VCaP (cell line): ENCODE measurements around the gene CEBPE.
"Not testable (repeated sequence)": the region's sequence is repeated elsewhere in the genome, so short reads cannot be mapped to it uniquely, and the experiment has no call there.

Experiments
- H3K27ac ChIP-seq: fragments of 450-650 bp; 2 replicates; pipeline ENCODE4 v1.5.1; 2017
- TF ChIP-seq, protein P1 (sequence below): fragments of 450-650 bp; conservative IDR thresholded peaks from 2 replicates; pipeline ENCODE4 v1.5.1; 2017; ENCODE audit warnings: mild to moderate bottlenecking, moderate library complexity

Gene CEBPE

DNA sequence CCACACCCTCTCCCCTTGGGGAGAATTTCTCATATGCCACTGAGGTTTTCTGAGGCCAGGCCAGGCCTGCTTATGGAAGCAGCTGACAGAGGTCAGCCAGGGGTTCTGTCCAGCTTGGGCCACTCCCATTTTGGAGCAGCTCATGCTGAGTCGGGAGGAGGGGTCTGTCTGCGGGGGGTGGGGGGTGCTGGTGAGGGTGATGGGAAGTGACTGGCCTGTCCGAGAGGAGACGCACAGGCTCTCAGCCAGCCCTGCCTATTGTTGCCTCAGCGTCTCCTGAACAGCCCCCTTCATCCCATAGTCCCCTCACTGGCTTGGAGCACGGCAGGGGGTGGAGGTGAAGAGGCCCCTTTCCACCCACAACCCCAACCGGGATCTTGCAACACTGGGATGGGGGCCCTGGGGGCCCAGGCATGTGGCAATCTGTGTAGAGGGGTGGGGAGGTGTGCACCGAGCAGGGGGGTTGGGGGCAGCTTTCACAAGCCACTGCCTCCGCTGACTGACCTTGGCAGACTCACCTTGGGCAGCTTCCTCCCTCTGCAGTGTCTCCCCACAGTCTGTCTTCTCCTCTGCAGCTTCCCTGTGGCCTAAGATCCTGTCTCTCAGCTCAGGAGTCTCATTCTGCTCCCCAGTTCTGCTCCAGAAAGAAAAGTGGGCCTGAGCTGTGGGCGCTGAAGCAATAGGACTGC is 5.5 kb downstream of the CEBPE start:
- H3K27ac ChIP-seq = no peak overlapping the region
- TF ChIP-seq, protein P1, sequence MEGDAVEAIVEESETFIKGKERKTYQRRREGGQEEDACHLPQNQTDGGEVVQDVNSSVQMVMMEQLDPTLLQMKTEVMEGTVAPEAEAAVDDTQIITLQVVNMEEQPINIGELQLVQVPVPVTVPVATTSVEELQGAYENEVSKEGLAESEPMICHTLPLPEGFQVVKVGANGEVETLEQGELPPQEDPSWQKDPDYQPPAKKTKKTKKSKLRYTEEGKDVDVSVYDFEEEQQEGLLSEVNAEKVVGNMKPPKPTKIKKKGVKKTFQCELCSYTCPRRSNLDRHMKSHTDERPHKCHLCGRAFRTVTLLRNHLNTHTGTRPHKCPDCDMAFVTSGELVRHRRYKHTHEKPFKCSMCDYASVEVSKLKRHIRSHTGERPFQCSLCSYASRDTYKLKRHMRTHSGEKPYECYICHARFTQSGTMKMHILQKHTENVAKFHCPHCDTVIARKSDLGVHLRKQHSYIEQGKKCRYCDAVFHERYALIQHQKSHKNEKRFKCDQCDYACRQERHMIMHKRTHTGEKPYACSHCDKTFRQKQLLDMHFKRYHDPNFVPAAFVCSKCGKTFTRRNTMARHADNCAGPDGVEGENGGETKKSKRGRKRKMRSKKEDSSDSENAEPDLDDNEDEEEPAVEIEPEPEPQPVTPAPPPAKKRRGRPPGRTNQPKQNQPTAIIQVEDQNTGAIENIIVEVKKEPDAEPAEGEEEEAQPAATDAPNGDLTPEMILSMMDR = no peak

- TF ChIP-seq, protein P1 = no peak
Measured at GRCh38 chr14:23112359-23113178, 6.5 kb downstream of the CEBPE start.

GRCh38 chr14:23110579-23111365 is 8.3 kb downstream of the CEBPE start:
- no peak overlapping the region for H3K27ac ChIP-seq
- TF ChIP-seq, protein P1 = no peak

More at GRCh38 chr14:23112359-23113178, 6.5 kb downstream of the CEBPE start:
- H3K27ac ChIP-seq = no peak overlapping the region

GRCh38 chr14:23109769-23110168 is 9.3 kb downstream of the CEBPE start:
- H3K27ac ChIP-seq = no peak overlapping the region
- TF ChIP-seq, protein P1 = no peak

- not testable (repeated sequence) for H3K27ac ChIP-seq
Measured at GRCh38 chr14:23108169-23108568, 10.9 kb downstream of the CEBPE start.

- not testable (repeated sequence) for H3K27ac ChIP-seq
Measured at GRCh38 chr14:23107620-23108019, 11.4 kb downstream of the CEBPE start.

DNA sequence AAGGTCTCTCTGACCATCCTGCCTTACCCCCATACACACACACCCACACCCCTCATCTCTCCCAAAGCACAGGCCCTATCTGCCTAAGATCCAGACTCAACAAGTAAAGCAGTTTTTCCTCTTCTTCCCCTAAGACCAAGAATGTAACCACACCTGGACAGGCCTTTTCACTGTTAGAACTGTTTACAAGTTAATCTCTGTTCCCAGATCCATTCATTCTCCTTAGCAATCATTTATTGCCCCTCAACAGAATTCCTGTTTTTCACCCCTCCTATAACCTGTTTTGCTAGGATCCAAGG is 12.4 kb downstream of the CEBPE start:
- H3K27ac ChIP-seq = no peak overlapping the region
- TF ChIP-seq, protein P1 = no peak

DNA sequence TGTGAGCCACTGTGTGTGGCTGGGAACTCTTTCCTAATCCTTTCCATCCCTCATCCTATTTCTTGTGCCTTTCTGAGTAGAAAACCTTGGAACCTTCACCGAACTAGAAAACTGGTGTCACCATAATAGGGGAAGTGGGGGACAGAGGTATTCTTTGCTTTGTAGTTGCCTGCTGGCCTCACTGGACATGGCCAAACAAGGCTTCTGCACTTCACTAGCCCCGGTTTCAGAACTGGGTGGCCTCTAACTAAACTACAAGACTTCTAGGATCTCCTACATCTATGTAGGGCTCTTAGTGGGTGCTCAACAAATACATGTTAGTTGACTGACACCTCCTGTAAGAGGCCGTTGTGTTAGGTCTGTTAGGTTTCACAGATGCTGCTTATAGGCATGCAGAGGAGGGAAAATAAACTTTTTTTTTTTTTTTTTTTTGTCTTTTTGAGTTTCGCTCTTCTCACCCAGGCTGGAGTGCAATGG is 13.7 kb downstream of the CEBPE start:
- TF ChIP-seq, protein P1 = no peak
- H3K27ac ChIP-seq = no peak overlapping the region
